K562 (cell line): ENCODE measurements around the gene TRRAP. TPM values are rescaled to one million over a fixed set of nuclear protein-coding genes. Genes with fewer than 3 reads are reported as not detected.
A peak's percentile ranks its signal among the peaks of the same experiment; 100 is the strongest.

Source experiments
- ATAC-seq: fragments of 200-7000 bp; cut with Tn5 transposase; 3 replicates; pipeline ENCODE4 v1.9.1; 2020; ENCODE audit warnings: moderate library complexity
- BruUV-seq: library from RNA; stranded (reverse); fragments of 400-500 nt; replicated peaks from 2 replicates; lab custom pipeline; 2021; lab: Mats Ljungman, UMichigan
- CTCF ChIA-PET: fragments of 300-600 bp; formaldehyde crosslinking; extraction: SDS; loops from one replicate; lab custom pipeline; 2021; ENCODE audit warnings: low intra/inter-chr PET ratio; lab: Yijun Ruan, JAX
- POLR2A ChIA-PET: fragments of 300-600, 350-650 bp; sonication (Branson Sonifier 250); formaldehyde crosslinking; extraction: SDS; loops from one replicate; lab custom pipeline; 2021; ENCODE audit warnings: antibody characterized with exemption, inconsistent platforms; lab: Yijun Ruan, JAX
- DNase-seq, 4 experiments: peaks; one replicate each; pipeline versions ENCODE4 v3.0.0 to v3.0.0-alpha.2; 2011 to 2018; ENCODE audit warnings: low spot score in 3 of 4, mixed read lengths in 3 of 4; ENCODE audit errors: extremely low read depth in 1 of 4
- FAIRE-seq: peaks from 2 replicates; lab custom pipeline; 2011; peaks lifted over from hg19 to GRCh38; lab: Jason Lieb, UNC
- H2AFZ ChIP-seq: 2 replicates; pipeline ENCODE4 v1.6.0; 2011; ENCODE audit warnings: low read depth, low read length, control low read depth, inconsistent platforms
- H3K27ac ChIP-seq: fragments of 200-600 bp; 3 replicates; pipeline ENCODE4 v1.8.0; 2011; ENCODE audit warnings: low read depth, mild to moderate bottlenecking, control low read depth, inconsistent platforms, low read length, moderate library complexity, mixed read lengths; ENCODE audit errors: extremely low read depth
- H3K27me3 ChIP-seq, 2 experiments: fragments of 300-600 bp in 1 of 2; 2 replicates in 1 of 2; 3 replicates in 1 of 2; pipeline versions ENCODE4 v1.6.0 to v1.8.0; 2011; ENCODE audit warnings: inconsistent platforms in 2 of 2, low read length in 2 of 2, mild to moderate bottlenecking in 1 of 2, mixed read lengths in 1 of 2, moderate library complexity in 1 of 2; ENCODE audit not compliant: control insufficient read depth in 2 of 2, insufficient read depth in 2 of 2
- H3K36me3 ChIP-seq: fragments of 300-600 bp; 3 replicates; pipeline ENCODE4 v1.8.0; 2011; ENCODE audit warnings: mild to moderate bottlenecking, low read length, inconsistent platforms; ENCODE audit not compliant: control insufficient read depth, insufficient read depth
- H3K4me1 ChIP-seq, 2 experiments: fragments of 200-600 bp in 1 of 2; replicated peaks in 1 of 2; 2 replicates in 1 of 2; 3 replicates in 1 of 2; pipeline versions ENCODE4 v1.5.1 to v1.8.0; 2011; ENCODE audit warnings: inconsistent platforms in 2 of 2, low read length in 2 of 2, mild to moderate bottlenecking in 1 of 2, mixed read lengths in 1 of 2, moderate library complexity in 1 of 2; ENCODE audit not compliant: control insufficient read depth in 2 of 2, insufficient read depth in 2 of 2
- H3K4me2 ChIP-seq: 2 replicates; pipeline ENCODE4 v1.6.1; 2011; ENCODE audit warnings: low read length, control low read depth, inconsistent platforms, mixed read lengths; ENCODE audit not compliant: insufficient read depth
- H3K4me3 ChIP-seq: fragments of 200-600 bp; sonication (generic), shearing (Covaris generic); 2 replicates; pipeline ENCODE4 v1.5.1; 2016; ENCODE audit warnings: control low read depth, inconsistent platforms
- H3K79me2 ChIP-seq: fragments of 200-600 bp; 3 replicates; pipeline ENCODE4 v1.8.0; 2011; ENCODE audit warnings: low read length, inconsistent platforms; ENCODE audit not compliant: control insufficient read depth, insufficient read depth
- H3K9ac ChIP-seq, 2 experiments: 2 replicates each; pipeline versions ENCODE4 v1.6.0 to v1.6.1; 2011; ENCODE audit warnings: low read depth in 2 of 2, low read length in 2 of 2, control low read depth in 1 of 2, inconsistent platforms in 1 of 2, mild to moderate bottlenecking in 1 of 2, mixed read lengths in 1 of 2; ENCODE audit not compliant: insufficient read depth in 1 of 2
- H3K9me1 ChIP-seq: one replicate; pipeline ENCODE4 v1.6.0; 2011; ENCODE audit warnings: inconsistent platforms, mild to moderate bottlenecking, low read length, moderate library complexity; ENCODE audit not compliant: control insufficient read depth, insufficient read depth
- H3K9me3 ChIP-seq: replicated peaks from 2 replicates; pipeline ENCODE4 v1.5.1; 2011; ENCODE audit warnings: low read depth, low read length, inconsistent platforms; ENCODE audit not compliant: control insufficient read depth, insufficient read depth
- H4K20me1 ChIP-seq: replicated peaks from 2 replicates; pipeline ENCODE4 v1.6.1; 2011; ENCODE audit warnings: low read length, inconsistent platforms, mixed read lengths; ENCODE audit not compliant: control insufficient read depth, insufficient read depth
- ATF3 ChIP-seq, 2 experiments: fragments of 450-650 bp in 1 of 2; sonication (generic) in 1 of 2; formaldehyde crosslinking in 1 of 2; IDR thresholded peaks in 1 of 2; conservative IDR thresholded peaks in 1 of 2; 2 replicates each; pipeline versions ENCODE4 v1.6.1 to v1.8.1; 2016 to 2023; ENCODE audit warnings: mild to moderate bottlenecking in 2 of 2, moderate library complexity in 2 of 2, inconsistent platforms in 1 of 2, missing genetic modification reagents in 1 of 2
- FOSL1 ChIP-seq: fragments of 200-800 bp; sonication (Bioruptor generic); conservative IDR thresholded peaks from 2 replicates; pipeline ENCODE4 v1.6.1; 2016; ENCODE audit warnings: missing genetic modification characterization, missing compliant biosample characterization
- GATA2 ChIP-seq: sonication (generic); formaldehyde crosslinking; IDR thresholded peaks from 2 replicates; pipeline ENCODE4 v1.4.0; 2020; ENCODE audit warnings: mild to moderate bottlenecking, missing genetic modification reagents
- GTF3C2 ChIP-seq: IDR thresholded peaks from 3 replicates; pipeline ENCODE4 v1.6.1; 2011; ENCODE audit warnings: borderline replicate concordance, mild to moderate bottlenecking, moderate library complexity; ENCODE audit not compliant: insufficient read length; ENCODE audit errors: extremely low read depth
- KLF10 ChIP-seq: fragments of 250-450 bp; sonication (Bioruptor Pico); IDR thresholded peaks from 2 replicates; pipeline ENCODE4 v1.6.1; 2021; ENCODE audit warnings: matching md5 sums
- MAZ ChIP-seq, 2 experiments: fragments of 450-650 bp in 1 of 2; sonication (generic) in 1 of 2; formaldehyde crosslinking; IDR thresholded peaks in 1 of 2; conservative IDR thresholded peaks in 1 of 2; 2 replicates each; pipeline versions ENCODE4 v1.4.0 to v1.5.0; 2020; ENCODE audit warnings: mild to moderate bottlenecking in 1 of 2, missing genetic modification reagents in 1 of 2
- RBBP5 ChIP-seq: fragments of 200-600 bp; sonication (generic); IDR thresholded peaks from 2 replicates; pipeline ENCODE4 v1.6.1; 2012; ENCODE audit warnings: borderline replicate concordance, mild to moderate bottlenecking, low read length, control low read depth, inconsistent platforms; ENCODE audit not compliant: insufficient read depth, poor library complexity, severe bottlenecking
- ZNF121 ChIP-seq: sonication (generic); formaldehyde crosslinking; conservative IDR thresholded peaks from 2 replicates; pipeline ENCODE4 v1.8.0; 2022; ENCODE audit warnings: missing genetic modification reagents
- ZNF384 ChIP-seq: IDR thresholded peaks from 2 replicates; pipeline ENCODE4 v1.6.1; 2012; ENCODE audit warnings: low read depth, low read length, improper control_type of control experiment
- WGBS: fragments of 100-300 bp; shearing (Covaris generic); methylation state at CpG from one replicate; pipeline ENCODE4 v1.1.6; 2016; ENCODE audit warnings: low coverage, mixed read lengths; ENCODE audit not compliant: insufficient coverage; ENCODE audit errors: missing lambda C conversion rate; 5-methylcytosine and 5-hydroxymethylcytosine counted together
- in situ Hi-C: fragments of 300-500 bp; cut with MboI; formaldehyde crosslinking; loops from 4 replicates; pipeline ENCODE4 v1.15.0; 2018; ENCODE audit warnings: inconsistent platforms, mixed read lengths
- intact Hi-C: fragments of 100-400 bp; cut with micrococcal nuclease; formaldehyde crosslinking; loops from 2 replicates; pipeline ENCODE4 v1.14.2; 2022
- polyA plus RNA-seq, 8 experiments: library from polyadenylated mRNA; depleted of rRNA in 4 of 8; stranded (reverse) in 5 of 8; unstranded in 3 of 8; fragments of >200 nt; fragmentation: Nextera tagmentation in 2 of 8; fragmentation: Illumina TruSeq in 1 of 8; extraction: Ambion mirVana in 2 of 8; extraction: Trizol in 1 of 8; gene quantifications; 2 replicates each; pipeline versions ENCODE4 v1.2.1 to v1.2.3, GENCODE V29; 2011 to 2014; ENCODE audit warnings: inconsistent platforms in 1 of 8, missing spikeins in 1 of 8
- total RNA-seq, 7 experiments: library from RNA; depleted of rRNA in 6 of 7; stranded (reverse); fragments of >200 nt in 6 of 7; fragmentation: Illumina TruSeq in 2 of 7; extraction: Trizol in 2 of 7; gene quantifications; 2 replicates each; pipeline versions ENCODE4 v1.2.1 to v1.2.3, GENCODE V29; 2011 to 2021; ENCODE audit warnings: low replicate concordance in 1 of 7

TRRAP gene
- total and polyA plus RNA-seq, 9 of the 15 experiments (the other 6 are each of a cell fraction or from before 2014, with no cell fraction given) = 1.3 to 47.2 (median 9.7) TPM

GRCh38 chr7:98874942-98875341, 3.4 kb upstream of the TRRAP start:
- H4K20me1 ChIP-seq = peaks cover 16% of the 10 kb centered on the region; the same call in 1 of the 2 replicates
- ATAC-seq (no peak), DNase-seq (peak in 1 of 4 experiments; percentile 24), FAIRE-seq (no peak)
- no peak overlapping the region for H3K4me2 ChIP-seq
- H3K4me1 ChIP-seq = peaks cover 1 to 40% of the 10 kb centered on the region in 2 experiments; a peak in 4 of 5 replicates
- H3K27me3 ChIP-seq = peaks cover 4 to 11% of the 10 kb centered on the region in 2 experiments; a peak in 4 of 5 replicates
- H3K36me3 ChIP-seq = no peaks in the 10 kb centered on the region
- no peak overlapping the region for H2AFZ ChIP-seq
- no peak overlapping the region for H3K27ac ChIP-seq
- BruUV-seq = no TSS peak
- CTCF ChIA-PET = no interaction called here
- POLR2A ChIA-PET = no interaction called here
- TF ChIP-seq KLF10 (CRISPR knock-in tag) (no peak), ZNF384 (peak; percentile 65; the same call in 1 of the 2 replicates), MAZ (CRISPR knock-in tag; conservative IDR thresholded peaks at IDR 0.05 in 1 of 2, IDR thresholded peaks at IDR 0.05 in 1 of 2) (no peak), ZNF121 (0 out of 2 replicates have a peak, but pooled peaks have one; percentile 16), GTF3C2 (no peak), ATF3 (IDR thresholded peaks at IDR 0.05) (no peak), ATF3 (CRISPR knock-in tag; conservative IDR thresholded peaks at IDR 0.05) (no peak), GATA2 (no peak), RBBP5 (no peak), FOSL1 (peak; percentile 73)
- WGBS = 60% methylated on average over 1 of the region's 1 CpG
- H3K4me3 ChIP-seq = no peak overlapping the region
- no peak overlapping the region for H3K9ac ChIP-seq
- H3K9me1 ChIP-seq = peaks cover 3% of the 10 kb centered on the region
- in situ Hi-C loops (no loop called here), intact Hi-C loops (no loop called here)
- peaks cover 16% of the 10 kb centered on the region for H3K79me2 ChIP-seq
- H3K9me3 ChIP-seq = no peaks in the 10 kb centered on the region
